Colon (tissue), 2 donors: Measurements from ENCODE around the gene LRCH4.
"Not testable (repeated sequence)": the region's sequence is repeated elsewhere in the genome, so short reads cannot be mapped to it uniquely, and the experiment has no call there.

ENCODE experiments used
- FAIRE-seq: peaks from 2 replicates; lab custom pipeline; 2012; peaks lifted over from hg19 to GRCh38; lab: Jason Lieb, UNC
- donor health status: control.
- donor health status: control.

Gene LRCH4

DNA sequence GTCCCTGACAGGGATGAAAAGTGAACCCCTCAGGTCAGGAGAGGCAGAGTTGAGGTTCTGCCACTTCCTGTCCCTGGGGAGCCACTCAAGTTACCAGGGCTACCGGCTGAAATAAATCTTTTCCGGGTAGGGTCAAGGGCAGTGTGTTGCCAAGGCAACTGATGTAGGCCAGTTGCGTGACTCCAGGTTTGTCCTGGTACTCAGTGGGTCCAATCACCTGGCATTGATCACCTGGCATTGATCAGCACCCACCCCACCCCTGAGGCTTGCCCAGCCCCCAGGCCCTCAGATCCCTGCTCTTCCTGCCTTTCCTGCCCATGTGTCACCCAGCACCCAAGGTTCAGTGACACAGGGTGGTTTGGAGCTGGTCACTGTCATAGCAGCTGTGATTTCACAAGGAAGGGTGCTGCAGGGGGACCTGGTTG lies 18.2 kb downstream of the LRCH4 start:
- FAIRE-seq: no peak

DNA sequence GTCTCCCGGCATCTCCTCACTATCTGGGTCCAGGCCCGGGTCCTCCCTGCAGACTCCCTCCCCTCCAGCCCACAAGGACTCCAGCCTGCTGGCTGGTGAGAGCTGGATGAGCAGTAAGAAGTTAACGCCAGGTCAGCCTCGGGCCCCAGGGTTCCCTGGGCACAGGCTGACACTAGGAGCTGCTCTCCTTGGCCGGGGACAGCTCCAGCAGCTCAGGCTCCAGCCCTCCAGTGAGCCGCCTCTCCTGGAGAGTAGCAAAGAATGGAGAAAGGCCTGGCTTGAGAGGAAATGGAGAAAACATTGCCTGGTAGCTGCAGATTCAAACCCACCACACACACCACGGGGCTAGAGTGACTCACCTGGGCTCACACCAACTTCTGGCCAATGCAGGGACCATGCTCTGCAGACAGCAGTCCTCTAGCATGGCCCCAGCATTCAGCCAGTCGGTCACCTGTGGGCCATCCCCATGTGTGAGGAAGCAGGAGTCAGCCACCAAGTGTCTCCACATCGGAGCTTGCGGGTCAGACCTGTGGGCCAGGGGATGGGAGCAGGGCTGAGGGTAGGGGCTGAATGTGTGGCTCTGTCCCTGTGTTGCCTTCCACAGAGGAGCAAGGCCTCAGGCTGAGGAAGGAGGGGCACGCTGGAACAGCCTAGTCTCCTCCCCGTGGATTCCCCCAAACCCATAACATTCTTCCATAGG lies 18.7 kb downstream of the LRCH4 start:
- no peak for FAIRE-seq

DNA sequence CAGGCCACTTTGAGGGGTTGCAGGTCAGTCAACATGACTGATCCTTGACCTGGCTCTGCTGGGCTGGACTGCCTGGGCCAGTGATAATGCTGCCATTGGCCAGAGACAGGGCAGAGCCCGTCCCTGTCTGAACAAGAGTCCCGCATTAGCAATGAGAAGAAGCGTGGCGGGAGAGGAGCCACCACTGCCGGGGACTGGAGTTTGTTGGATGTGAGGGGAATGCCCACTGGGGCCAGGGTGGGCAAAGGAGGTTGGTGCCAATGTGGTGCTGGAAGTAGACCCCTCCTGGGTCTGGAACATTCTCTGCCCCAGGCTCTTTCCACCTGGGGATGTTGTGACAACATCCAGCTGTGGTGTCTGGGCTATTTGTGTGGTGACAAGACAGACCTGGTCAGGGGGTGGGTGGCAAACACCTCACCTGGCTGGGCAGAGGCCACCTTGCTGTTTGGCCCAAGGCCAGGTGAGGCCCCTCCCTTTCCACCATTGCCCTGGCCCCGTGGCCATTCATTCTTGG lies 19.9 kb downstream of the LRCH4 start:
- no peak for FAIRE-seq

DNA sequence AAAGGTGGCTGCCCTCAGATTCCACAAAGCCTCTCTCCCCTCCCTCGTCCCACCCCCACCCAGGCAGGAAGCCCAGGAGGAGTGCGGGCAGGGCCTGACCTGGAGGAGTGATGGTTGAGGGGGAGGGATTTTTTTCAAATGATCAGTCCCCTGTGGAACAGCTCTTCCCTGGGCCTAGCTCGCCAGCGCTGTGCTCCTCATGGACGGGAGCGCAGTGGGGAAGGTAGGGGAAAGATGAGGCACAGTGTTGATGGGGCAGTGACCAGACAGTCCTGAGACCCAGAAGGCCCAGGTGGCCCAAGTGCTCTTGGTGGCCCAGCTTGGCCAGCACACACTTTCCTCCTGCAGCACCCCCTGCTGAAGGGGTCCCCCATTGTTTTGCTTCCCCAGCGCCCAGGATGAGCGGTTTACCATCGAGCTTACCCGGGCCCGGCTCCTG lies 20.8 kb downstream of the LRCH4 start:
- no peak for FAIRE-seq

DNA sequence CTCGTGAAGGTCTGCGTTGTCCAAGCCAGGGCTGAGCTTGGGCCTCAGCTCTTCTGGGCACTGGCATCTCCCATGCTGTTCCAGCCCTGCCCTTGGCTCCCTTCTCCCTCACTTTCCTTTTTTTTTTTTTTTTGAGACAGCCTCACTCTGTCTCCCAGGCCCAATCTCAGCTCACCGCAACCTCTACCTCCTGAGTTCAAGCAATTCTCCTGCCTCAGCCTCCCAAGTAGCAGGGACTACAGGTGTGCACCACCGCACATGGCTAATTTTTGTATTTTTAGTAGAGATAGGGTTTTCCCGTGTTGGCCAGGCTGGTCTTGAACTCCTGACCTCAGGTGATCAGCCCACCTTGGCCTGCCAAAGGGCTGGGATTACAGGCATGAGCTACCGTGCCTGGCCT lies 21.5 kb downstream of the LRCH4 start:
- FAIRE-seq: not testable (repeated sequence)

DNA sequence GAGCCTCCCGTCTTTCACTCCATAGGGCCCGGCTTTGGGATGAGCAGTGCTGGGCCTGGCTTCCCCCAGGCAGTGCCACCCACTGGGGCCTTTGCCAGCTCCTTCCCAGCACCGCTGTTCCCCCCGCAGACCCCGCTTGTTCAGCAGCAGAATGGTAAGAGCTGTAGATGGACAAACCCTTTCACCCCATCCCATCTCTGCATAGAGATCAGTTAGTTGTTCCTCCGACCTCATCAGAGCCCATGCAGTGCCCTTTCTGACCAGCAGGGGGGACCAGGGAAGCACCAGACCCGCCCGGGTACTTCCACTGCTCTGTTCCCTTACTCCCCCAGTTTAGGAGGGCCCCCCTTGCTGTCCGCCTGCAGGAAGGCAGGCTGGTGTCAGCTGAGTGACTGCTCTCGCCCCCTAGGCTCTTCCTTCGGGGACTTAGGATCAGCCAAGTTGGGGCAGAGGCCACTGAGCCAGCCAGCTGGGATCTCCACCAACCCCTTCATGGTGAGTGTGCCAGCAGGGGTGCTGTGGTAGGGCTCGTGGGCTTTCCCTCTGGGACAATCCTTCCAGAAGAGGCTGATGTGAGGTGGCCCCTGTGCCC lies 22.0 kb downstream of the LRCH4 start:
- no peak for FAIRE-seq

DNA sequence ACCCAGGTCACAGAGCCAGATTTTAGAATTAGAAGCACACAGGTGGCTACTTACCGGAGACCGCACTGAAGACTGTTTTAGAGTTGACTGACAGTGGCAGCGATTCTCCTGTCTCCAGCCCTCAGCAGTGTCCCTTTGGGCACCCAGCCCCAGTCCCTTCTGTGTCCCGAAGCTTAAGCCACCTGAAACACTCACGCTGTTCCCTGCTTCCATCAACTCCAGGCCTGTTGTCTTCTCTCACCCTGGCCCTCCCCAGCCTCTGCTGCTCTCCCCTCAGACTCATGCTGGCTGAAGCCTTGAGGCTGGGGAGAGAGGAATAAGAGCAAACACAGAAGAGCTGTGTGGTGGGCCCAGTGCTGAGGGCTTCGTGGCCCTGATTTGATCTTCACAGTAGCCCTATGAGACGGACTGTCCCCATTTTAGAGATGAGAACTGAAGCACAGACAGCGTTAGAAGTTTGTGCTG lies 22.8 kb downstream of the LRCH4 start:
- FAIRE-seq: no peak

DNA sequence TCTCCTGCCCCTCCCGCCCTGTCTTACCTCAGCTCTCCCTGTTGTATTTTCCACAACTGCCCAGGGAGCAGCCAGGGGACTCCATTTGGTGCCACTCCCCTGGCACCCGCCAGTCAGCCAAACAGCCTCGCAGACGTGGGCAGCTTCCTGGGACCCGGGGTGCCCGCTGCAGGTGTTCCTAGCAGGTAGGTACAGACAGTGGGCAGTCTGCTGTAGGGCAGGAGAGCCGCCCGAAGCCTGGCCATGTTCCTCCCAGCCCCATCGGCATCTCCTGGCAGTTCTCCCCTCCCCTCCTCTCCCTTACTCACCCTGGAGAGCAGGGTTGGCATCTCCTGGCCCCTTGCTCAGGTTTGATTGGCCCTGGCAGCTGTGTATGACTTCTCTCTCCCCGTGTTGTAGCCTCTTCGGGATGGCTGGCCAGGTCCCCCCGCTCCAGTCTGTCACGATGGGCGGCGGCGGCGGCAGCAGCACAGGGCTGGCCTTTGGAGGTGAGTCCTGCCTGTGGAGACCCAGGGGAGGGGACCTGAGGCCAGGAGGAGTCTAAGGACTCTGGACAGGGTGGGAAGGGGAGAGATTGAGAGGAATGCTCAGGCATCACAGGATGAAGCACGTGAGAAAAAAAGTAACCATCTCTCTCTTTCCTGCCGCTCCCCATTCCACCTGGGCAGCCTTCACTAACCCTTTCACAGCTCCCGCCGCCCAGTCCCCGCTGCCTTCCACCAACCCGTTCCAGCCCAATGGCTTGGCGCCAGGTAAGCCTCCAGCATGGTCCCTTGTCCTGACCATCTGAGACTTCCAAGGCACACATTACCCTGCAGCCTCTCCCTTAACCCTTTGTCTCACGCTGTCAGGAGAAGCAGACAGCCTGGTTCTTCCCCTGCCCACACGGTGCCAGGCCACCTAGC lies 23.5 kb downstream of the LRCH4 start:
- FAIRE-seq: no peak

DNA sequence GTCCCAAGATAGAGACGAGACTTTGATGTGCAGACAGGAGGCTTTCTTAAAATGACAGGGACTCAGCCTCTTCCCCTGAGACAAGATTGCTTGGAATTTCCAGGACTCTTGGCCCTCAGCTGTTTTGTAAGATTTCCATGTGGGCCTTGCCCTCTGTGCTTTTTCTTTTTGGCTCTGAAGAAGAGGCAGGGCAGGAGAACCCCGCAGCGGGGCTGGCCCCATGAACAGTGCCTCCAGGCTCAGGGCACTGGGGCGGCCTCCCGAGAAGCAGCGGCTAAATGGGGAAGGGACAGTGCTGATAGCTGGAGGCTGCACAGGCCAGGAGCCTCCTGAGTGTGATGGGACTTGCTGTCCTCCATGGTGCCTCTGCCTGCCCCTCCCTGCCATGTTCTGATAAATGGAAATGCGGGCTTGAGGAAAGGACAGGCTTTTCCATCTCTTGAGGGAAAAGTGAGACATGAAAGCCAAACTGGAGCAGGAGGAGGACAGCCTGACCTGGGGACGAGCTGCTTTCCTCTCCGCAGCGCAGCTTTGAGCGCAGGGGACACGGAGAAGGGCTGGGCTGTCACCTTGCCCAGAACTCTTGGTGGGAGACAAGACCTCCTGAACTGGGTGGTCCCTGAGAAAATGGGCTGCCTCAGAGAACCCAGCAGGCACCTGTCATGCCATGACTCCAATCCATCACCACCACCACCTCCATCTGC lies 24.3 kb downstream of the LRCH4 start:
- no peak for FAIRE-seq

DNA sequence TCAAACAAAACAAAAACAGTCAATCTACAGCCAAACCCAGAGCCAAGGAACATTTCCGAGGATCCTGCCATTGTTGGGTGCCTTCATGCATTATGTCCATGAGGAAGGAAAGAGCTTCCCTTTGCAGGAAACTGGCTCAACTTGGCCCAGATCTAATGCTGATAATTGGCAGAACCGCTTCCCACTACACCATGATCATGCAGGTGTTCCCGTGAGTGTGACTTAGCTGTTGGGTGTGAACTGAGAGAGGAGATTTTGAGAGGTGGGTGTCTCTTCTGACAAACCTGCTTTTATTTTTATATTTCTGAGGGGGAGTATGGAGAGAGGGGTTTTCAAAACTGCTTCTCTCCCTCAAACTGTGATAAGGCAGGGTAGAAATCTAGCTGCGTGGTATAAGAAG lies 26.8 kb downstream of the LRCH4 start:
- FAIRE-seq: no peak

DNA sequence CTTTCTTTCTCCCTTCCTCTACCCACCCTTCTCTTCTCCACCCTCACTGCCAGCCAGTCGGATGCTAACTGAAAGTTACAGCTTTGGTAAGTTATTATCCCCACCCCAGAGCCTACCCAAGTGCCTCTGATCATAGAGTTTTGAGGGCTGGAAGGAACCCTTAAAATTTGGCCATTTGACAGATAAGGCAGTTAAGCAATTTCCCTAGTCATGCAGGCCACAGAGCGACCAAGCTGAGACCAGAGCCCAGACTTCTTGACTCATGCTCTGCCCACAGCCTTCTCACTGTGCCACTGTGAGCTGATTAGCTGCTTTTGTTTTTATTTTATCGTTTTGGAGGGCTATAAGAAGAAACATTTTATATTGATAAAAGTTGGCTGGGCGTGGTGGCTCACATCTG lies 29.4 kb downstream of the LRCH4 start:
- FAIRE-seq: no peak

DNA sequence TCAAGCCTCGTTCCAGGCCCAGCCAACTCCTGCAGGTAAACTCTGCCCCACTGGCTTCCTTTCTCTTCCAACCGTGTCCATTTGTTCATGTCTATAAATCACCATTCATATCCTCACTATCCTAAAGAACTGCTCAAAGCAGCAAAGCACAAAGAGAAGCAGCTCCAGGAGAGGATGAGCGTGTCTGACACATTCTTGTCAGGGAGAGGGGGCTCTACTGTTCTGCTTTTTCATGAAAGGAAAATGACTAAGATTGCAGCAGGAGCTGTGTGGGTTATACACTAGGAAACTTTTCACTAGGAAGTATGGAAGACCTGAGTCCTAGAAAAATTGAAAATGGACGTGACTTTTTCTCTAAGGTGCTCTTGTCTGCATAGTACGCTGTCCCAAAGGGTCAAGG lies 30.2 kb downstream of the LRCH4 start:
- no peak for FAIRE-seq

DNA sequence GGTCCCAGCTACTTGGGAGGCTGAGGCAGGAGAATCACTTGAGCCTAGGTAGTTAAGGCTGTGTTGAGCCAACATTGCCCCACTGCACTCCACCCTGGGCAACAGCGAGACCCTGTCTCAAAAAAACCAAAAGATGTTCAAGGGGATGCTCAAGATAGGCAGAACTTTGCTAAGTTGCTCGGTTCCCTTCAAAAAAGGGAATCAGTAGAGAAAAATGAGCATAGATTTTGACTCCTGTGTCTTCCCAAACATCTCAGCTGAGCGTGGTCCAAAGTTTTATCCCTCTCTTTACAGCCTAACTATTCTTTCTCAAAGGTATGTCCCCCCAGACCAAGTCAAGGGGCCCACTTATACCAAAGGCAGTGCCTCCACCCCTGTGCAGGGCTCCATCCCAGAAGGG lies 32.9 kb downstream of the LRCH4 start:
- no peak for FAIRE-seq

DNA sequence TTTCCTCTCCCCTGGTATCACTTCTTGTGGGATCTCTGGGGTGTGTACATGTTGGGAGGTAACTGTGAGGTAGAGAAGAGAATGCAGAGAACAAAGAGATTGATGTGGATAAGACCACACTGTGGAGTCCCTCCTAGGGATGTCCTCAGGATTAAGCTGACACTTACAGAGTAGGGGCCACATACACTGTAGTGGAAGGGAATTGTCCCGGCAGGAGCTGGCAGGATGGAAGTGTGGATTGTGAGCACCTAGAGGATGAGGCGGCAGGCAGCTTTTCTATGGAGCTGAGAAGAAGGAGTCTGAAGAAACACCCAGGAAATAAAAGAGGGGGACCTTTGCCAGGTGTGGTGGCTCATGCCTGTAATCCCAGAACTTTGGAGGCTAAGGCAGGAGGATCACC lies 33.4 kb downstream of the LRCH4 start:
- FAIRE-seq: no peak

DNA sequence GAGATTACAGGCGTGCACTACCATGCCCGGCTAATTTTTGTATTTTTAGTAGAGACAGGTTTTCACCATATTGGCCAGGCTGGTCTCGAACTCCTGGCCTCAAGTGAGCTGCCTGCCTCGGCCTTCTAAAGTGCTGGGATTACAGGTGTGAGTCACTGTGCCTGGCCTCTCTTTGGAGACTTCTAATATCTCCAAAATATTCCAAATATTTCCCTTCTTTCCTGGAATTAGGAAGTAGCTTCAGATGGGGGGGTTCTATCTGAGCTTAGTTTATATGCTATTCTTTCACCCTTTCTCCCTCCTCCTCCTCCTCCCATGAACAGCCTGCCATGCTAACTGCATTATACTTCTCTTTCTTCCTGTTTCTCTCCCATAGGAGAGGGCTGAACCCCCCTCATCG lies 37.5 kb downstream of the LRCH4 start:
- FAIRE-seq: not testable (repeated sequence)

DNA sequence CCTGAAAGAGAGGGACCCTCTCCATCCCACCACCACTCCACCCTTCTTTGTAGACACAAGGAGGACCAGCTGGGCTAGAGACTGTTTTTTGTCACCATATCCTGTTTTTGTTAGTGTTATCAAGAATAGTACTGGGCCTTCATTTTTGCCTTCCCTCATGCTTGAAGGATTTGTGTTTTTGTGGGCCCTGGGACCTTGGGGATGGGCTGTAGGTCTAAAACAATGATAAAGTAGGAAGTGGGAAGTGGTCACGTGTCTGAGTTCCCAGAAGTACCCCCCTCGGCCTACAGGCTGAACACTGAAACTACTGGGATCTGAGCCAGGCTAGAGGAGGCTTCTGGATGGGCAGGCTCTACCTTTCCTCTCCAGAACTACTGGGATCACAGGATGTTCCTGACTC lies 38.1 kb downstream of the LRCH4 start:
- FAIRE-seq: no peak

DNA sequence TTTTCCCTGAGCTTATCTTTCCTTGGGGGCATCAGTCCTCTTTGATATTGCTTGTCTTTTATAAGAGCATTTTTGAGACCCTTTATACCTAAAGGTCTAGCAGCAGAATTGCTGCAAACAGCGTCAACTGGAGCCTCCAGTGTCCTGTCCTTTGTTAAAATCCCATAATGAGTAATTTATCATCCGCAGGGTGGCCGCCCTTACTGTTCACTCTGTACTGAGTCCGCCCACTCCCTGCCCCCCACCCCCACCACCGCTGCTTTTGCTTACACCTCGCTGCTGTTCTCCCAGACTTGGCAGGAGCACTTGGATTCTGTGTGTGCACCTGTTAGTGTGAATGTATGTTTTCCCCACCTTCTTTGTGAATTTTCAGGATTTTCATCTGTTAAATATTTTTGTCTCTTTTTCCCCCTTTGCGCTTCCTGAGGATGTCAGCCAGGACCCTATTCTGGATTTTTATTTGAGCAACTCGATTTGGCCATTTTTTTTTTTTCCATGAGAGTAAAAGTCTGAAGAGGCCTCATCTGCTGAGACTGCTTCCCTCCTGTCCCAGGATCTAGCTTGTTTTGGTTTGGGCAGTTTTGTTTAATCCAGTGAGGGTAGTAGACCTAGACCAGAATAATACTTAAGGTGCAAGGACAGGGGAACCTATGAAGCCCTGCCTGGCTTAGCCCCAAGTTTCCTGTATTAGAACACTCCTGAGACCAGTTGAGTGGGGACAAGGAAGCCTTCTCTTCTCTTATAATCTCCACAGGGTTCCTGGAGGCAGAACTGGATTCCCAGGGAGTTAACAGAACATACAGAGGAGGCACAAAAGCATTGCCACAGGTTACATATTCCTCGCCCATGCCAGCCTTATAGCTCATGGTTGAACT lies 38.8 kb downstream of the LRCH4 start:
- FAIRE-seq: no peak

DNA sequence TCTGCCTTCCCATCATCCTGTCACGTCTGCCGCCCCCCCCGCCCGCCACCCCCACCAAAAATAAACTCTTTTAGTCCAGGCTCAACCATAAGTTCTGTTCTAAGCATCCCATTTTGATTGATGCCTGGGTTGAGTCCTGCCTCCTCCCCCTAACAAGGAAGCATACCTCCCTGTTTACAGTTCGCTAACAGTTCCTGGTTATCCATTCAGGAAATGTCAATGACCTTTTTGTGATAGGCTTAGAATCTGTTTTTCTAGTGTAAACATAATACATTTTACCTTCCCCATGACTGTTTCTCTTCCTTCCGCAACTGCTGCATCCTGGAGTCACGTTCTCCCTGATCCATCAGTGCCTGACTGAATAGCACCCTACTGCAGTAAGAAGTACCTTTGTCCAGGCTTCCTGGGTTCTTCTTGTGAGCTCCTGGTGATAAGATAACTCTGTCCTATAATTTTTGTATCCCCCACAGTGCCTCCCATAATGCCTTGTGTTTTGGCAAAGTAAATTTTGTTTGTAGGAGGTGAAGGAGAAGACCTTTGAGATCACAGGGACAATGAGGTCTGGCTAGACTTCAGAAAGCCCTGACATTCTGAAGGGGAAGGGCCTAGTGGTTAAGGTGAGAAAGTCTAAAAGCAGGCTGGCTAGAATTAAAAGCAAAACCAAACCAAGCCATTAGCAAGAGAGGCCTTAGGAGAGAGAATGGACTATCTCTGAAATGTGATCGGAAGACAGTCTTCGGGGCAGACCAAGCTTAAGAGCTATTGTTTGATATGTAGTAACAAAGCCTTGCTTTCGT lies 39.6 kb downstream of the LRCH4 start:
- FAIRE-seq: no peak

DNA sequence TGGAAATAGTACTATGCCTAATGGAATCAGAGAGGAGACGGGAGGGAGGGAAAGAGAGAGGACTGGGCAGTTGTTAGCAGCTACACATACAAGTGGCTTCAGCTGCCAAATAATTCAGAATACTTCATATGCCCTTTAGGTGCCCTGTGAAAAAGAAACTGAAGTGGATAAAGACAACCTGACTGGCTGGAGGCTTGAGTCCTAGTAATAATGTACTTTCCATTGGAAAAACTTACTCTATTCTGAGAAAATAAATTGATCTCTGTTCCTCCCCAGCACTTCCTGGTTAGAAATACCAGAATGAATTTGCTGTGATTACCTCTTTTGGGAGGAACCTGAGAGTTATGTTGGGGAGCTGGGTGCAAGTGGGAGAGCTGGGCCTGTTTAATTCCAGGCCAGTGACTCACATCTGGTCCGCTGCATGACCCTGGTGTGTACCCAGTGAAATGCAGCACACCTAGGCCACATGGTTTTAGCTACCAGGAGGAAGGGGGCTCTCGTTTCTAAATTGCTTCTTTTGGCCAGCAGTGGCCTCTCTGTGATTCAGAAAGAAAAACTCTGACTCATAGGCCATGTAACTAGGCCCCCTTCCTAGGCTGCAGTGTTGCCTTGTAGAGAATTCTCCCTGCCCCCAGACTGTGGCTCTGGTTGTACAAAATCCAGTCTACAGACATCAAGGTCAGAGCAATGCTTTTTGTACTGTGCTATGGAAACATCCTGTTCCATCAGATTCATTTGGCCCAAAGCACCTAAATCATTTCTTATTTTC lies 40.4 kb downstream of the LRCH4 start:
- FAIRE-seq: no peak

DNA sequence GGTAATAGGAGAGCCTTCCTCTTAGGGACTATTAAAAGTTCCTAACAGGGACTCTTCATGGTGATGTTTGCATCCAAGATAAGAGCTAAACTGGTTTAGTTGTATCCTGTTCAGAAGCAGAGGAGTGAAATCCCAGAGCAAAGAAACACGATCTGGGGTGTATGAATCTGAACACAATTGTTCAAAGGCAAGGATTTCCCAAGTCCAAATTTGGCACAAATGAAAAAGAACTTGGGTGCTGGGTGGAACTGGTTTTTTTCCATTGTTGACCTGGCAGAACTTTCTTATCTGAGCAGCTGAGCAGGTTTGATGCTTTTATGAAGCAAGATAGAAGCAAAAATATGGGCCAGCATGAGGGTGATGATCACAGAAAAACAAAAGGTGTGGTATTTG lies 41.0 kb downstream of the LRCH4 start:
- FAIRE-seq: no peak
